CD4-positive, CD25-positive, alpha-beta regulatory T cell (primary cell): ENCODE measurements around the gene GJB5. TPM values are rescaled to one million over a fixed set of nuclear protein-coding genes. Genes with fewer than 3 reads are reported as not detected.

Experiments
- ATAC-seq, 2 donors: fragments of 150-1000 bp; cut with Tn5 transposase; one replicate each; pipeline ENCODE4 v1.10.0; 2021; ENCODE audit warnings: low read depth in 2 of 2, moderate number of reproducible peaks in 2 of 2, moderate library complexity in 1 of 2
- DNase-seq, 3 donors: peaks; one replicate each; pipeline versions ENCODE4 v3.0.0 to v3.0.0-alpha.2; 2012 to 2022; ENCODE audit warnings: mixed read lengths in 1 of 3
- H3K27ac ChIP-seq: one replicate; pipeline ENCODE4 v1.7.0; 2013; ENCODE audit warnings: mild to moderate bottlenecking, low read length; ENCODE audit not compliant: insufficient read depth, poor library complexity, severe bottlenecking
- H3K27me3 ChIP-seq: one replicate; pipeline ENCODE4 v1.7.0; 2013; ENCODE audit warnings: low read length; ENCODE audit not compliant: control insufficient read depth, insufficient read depth
- H3K36me3 ChIP-seq: one replicate; pipeline ENCODE4 v1.7.0; 2013; ENCODE audit warnings: mild to moderate bottlenecking, low read length, moderate library complexity; ENCODE audit not compliant: control insufficient read depth, insufficient read depth
- H3K4me1 ChIP-seq: 2 replicates; pipeline ENCODE4 v1.7.0; 2013; ENCODE audit warnings: mild to moderate bottlenecking, low read length; ENCODE audit not compliant: insufficient read depth, control insufficient read depth, poor library complexity, severe bottlenecking
- H3K4me3 ChIP-seq: one replicate; pipeline ENCODE4 v1.7.0; 2013; ENCODE audit warnings: low read depth, mild to moderate bottlenecking, low read length, moderate library complexity
- H3K9me3 ChIP-seq, 2 experiments: 1 replicate in 1 of 2; 2 replicates in 1 of 2; pipeline ENCODE4 v1.7.0; 2013; ENCODE audit warnings: low read length in 2 of 2, mild to moderate bottlenecking in 1 of 2, moderate library complexity in 1 of 2; ENCODE audit not compliant: control insufficient read depth in 2 of 2
- H3K27ac Mint-ChIP-seq, 3 donors: one replicate each; pipeline ENCODE4 v1.8.0; 2020 to 2022; ENCODE audit warnings: mild to moderate bottlenecking in 3 of 3, mixed read lengths in 3 of 3, moderate library complexity in 2 of 3
- H3K27me3 Mint-ChIP-seq: one replicate; pipeline ENCODE4 v1.8.0; 2022; ENCODE audit warnings: mild to moderate bottlenecking, mixed read lengths
- H3K36me3 Mint-ChIP-seq: one replicate; pipeline ENCODE4 v1.8.0; 2020; ENCODE audit warnings: mixed read lengths
- H3K4me1 Mint-ChIP-seq, 4 donors: one replicate each; pipeline ENCODE4 v1.8.0; 2020 to 2022; ENCODE audit warnings: mixed read lengths in 4 of 4, mild to moderate bottlenecking in 1 of 4
- H3K4me3 Mint-ChIP-seq, 4 donors: one replicate each; pipeline ENCODE4 v1.8.0; 2020 to 2022; ENCODE audit warnings: mild to moderate bottlenecking in 4 of 4, mixed read lengths in 4 of 4, moderate library complexity in 3 of 4
- H3K9me3 Mint-ChIP-seq, 7 donors: one replicate each; pipeline ENCODE4 v1.8.0; 2020 to 2022; ENCODE audit warnings: mixed read lengths in 7 of 7, mild to moderate bottlenecking in 3 of 7, moderate library complexity in 2 of 7
- polyA plus RNA-seq, 4 donors: library from polyadenylated mRNA; unstranded; fragments of 300-500 nt; fragmentation: Illumina TruSeq; gene quantifications; one replicate each; pipeline ENCODE4 v1.2.3, GENCODE V29; 2021
- total RNA-seq: library from RNA; stranded (reverse); gene quantifications from one replicate; pipeline ENCODE4 v1.2.3, GENCODE V29; 2022

Gene GJB5
- total RNA-seq (not detected), polyA plus RNA-seq (under 1 TPM in 1 of 4 donors, not detected in 3; 0.13 TPM)

GRCh38 chr1:34754964-34755637, at the start of gene GJB5:
Gene GJB5 (plus strand): TSS chr1:34755047. CDS start chr1:34757331, 2,284 bp downstream.
- Histone ChIP-seq H3K4me3 (no peak within 1 kb of the TSS), H3K27ac (no peak within 1 kb of the TSS), H3K4me1 (no peaks in the 10 kb centered on the region), H3K36me3 (no peaks in the 10 kb centered on the region), H3K27me3 (no peaks in the 10 kb centered on the region), H3K9me3 (no peaks in the 10 kb centered on the region)
- DNase-seq (no peak), ATAC-seq (no peak)
- Mint-ChIP-seq H3K27me3 (peaks cover 7% of the 10 kb centered on the region), H3K36me3 (no peaks in the 10 kb centered on the region), H3K27ac (no peak within 1 kb of the TSS), H3K4me1 (no peaks in the 10 kb centered on the region), H3K9me3 (peaks cover 0 to 2% (median 0%) of the 10 kb centered on the region in 7 donors), H3K4me3 (no peak within 1 kb of the TSS)

GRCh38 chr1:34705077-34705476, 49.8 kb upstream of the GJB5 start:
- Mint-ChIP-seq H3K36me3 (no peaks in the 10 kb centered on the region), H3K27me3 (peaks cover 6% of the 10 kb centered on the region), H3K4me1 (peaks cover 0 to 4% (median 0%) of the 10 kb centered on the region in 4 donors), H3K4me3 (no peak overlapping the region), H3K27ac (no peak overlapping the region), H3K9me3 (no peaks in the 10 kb centered on the region)
- Histone ChIP-seq H3K4me1 (no peaks in the 10 kb centered on the region), H3K27me3 (peaks cover 3% of the 10 kb centered on the region), H3K36me3 (no peaks in the 10 kb centered on the region), H3K27ac (no peak overlapping the region), H3K4me3 (no peak overlapping the region), H3K9me3 (no peaks in the 10 kb centered on the region)
- no peak for ATAC-seq
- DNase-seq, result no peak

- no peak overlapping the region for H3K27ac Mint-ChIP-seq
- H3K4me3 Mint-ChIP-seq, result no peak overlapping the region
- H3K36me3 ChIP-seq, result no peaks in the 10 kb centered on the region
- H3K9me3 ChIP-seq, result no peaks in the 10 kb centered on the region
- no peaks in the 10 kb centered on the region for H3K9me3 Mint-ChIP-seq
- H3K27me3 Mint-ChIP-seq, result peaks cover 6% of the 10 kb centered on the region
- H3K27ac ChIP-seq, result no peak overlapping the region
- ATAC-seq (no peak), DNase-seq (no peak)
- H3K4me3 ChIP-seq, result no peak overlapping the region
- H3K4me1 Mint-ChIP-seq, result peaks cover 0 to 4% (median 0%) of the 10 kb centered on the region in 4 donors
- peaks cover 3% of the 10 kb centered on the region for H3K27me3 ChIP-seq
- no peaks in the 10 kb centered on the region for H3K4me1 ChIP-seq
- H3K36me3 Mint-ChIP-seq, result no peaks in the 10 kb centered on the region
Measured at GRCh38 chr1:34708106-34708505, 46.7 kb upstream of the GJB5 start.

- Mint-ChIP-seq H3K27ac (no peak overlapping the region), H3K4me3 (no peak overlapping the region), H3K27me3 (peaks cover 6% of the 10 kb centered on the region), H3K4me1 (peaks cover 0 to 4% (median 0%) of the 10 kb centered on the region in 4 donors), H3K9me3 (no peaks in the 10 kb centered on the region), H3K36me3 (no peaks in the 10 kb centered on the region)
- no peaks in the 10 kb centered on the region for H3K36me3 ChIP-seq
- H3K9me3 ChIP-seq, result no peaks in the 10 kb centered on the region
- ATAC-seq (no peak), DNase-seq (no peak)
- H3K4me3 ChIP-seq, result no peak overlapping the region
- H3K27me3 ChIP-seq, result no peaks in the 10 kb centered on the region
- no peaks in the 10 kb centered on the region for H3K4me1 ChIP-seq
- H3K27ac ChIP-seq, result no peak overlapping the region
Measured at GRCh38 chr1:34709547-34709946, 45.3 kb upstream of the GJB5 start.

- no peak overlapping the region for H3K4me3 Mint-ChIP-seq
- H3K4me3 ChIP-seq, result no peak overlapping the region
- H3K27ac ChIP-seq, result no peak overlapping the region
- H3K9me3 Mint-ChIP-seq, result no peaks in the 10 kb centered on the region
- ATAC-seq (no peak), DNase-seq (no peak)
- no peaks in the 10 kb centered on the region for H3K36me3 Mint-ChIP-seq
- H3K27ac Mint-ChIP-seq, result peak overlapping the region in 1 of 3 donors; percentile 10
- H3K4me1 ChIP-seq, result no peaks in the 10 kb centered on the region
- H3K27me3 Mint-ChIP-seq, result peaks cover 6% of the 10 kb centered on the region
- H3K36me3 ChIP-seq, result no peaks in the 10 kb centered on the region
- no peaks in the 10 kb centered on the region for H3K9me3 ChIP-seq
- H3K27me3 ChIP-seq, result no peaks in the 10 kb centered on the region
- peaks cover 0 to 4% (median 0%) of the 10 kb centered on the region in 4 donors for H3K4me1 Mint-ChIP-seq
Measured at GRCh38 chr1:34710812-34711211, 44.0 kb upstream of the GJB5 start.

- no peaks in the 10 kb centered on the region for H3K9me3 ChIP-seq
- no peaks in the 10 kb centered on the region for H3K36me3 Mint-ChIP-seq
- H3K4me1 Mint-ChIP-seq, result peaks cover 0 to 4% (median 0%) of the 10 kb centered on the region in 4 donors
- H3K4me1 ChIP-seq, result no peaks in the 10 kb centered on the region
- no peak overlapping the region for H3K4me3 ChIP-seq
- no peak for ATAC-seq
- no peak overlapping the region for H3K27ac Mint-ChIP-seq
- no peak overlapping the region for H3K4me3 Mint-ChIP-seq
- no peak overlapping the region for H3K27ac ChIP-seq
- no peaks in the 10 kb centered on the region for H3K9me3 Mint-ChIP-seq
- DNase-seq, result no peak
- no peaks in the 10 kb centered on the region for H3K27me3 ChIP-seq
- no peaks in the 10 kb centered on the region for H3K36me3 ChIP-seq
- H3K27me3 Mint-ChIP-seq, result peaks cover 6% of the 10 kb centered on the region
Measured at GRCh38 chr1:34711485-34711884, 43.4 kb upstream of the GJB5 start.

GRCh38 chr1:34712007-34712688, 42.7 kb upstream of the GJB5 start:
- Mint-ChIP-seq H3K27me3 (peaks cover 6% of the 10 kb centered on the region), H3K36me3 (no peaks in the 10 kb centered on the region), H3K4me3 (no peak overlapping the region), H3K27ac (no peak overlapping the region), H3K4me1 (peaks cover 0 to 4% (median 0%) of the 10 kb centered on the region in 4 donors), H3K9me3 (no peaks in the 10 kb centered on the region)
- H3K36me3 ChIP-seq, result no peaks in the 10 kb centered on the region
- no peaks in the 10 kb centered on the region for H3K4me1 ChIP-seq
- H3K27ac ChIP-seq, result no peak overlapping the region
- ATAC-seq, result no peak
- DNase-seq, result no peak
- no peak overlapping the region for H3K4me3 ChIP-seq
- H3K9me3 ChIP-seq, result no peaks in the 10 kb centered on the region
- no peaks in the 10 kb centered on the region for H3K27me3 ChIP-seq

- Mint-ChIP-seq H3K4me1 (peaks cover 0 to 4% (median 0%) of the 10 kb centered on the region in 4 donors), H3K36me3 (no peaks in the 10 kb centered on the region)
- no peak for ATAC-seq
Measured at GRCh38 chr1:34713443-34713842, 41.4 kb upstream of the GJB5 start.

More at GRCh38 chr1:34713443-34713842, 41.4 kb upstream of the GJB5 start:
- Histone ChIP-seq H3K9me3 (no peaks in the 10 kb centered on the region), H3K4me1 (no peaks in the 10 kb centered on the region), H3K36me3 (no peaks in the 10 kb centered on the region), H3K27ac (no peak overlapping the region), H3K4me3 (no peak overlapping the region), H3K27me3 (no peaks in the 10 kb centered on the region)
- Mint-ChIP-seq H3K27me3 (peaks cover 6% of the 10 kb centered on the region), H3K27ac (no peak overlapping the region), H3K4me3 (no peak overlapping the region), H3K9me3 (peaks cover 0 to 4% (median 0%) of the 10 kb centered on the region in 7 donors)
- DNase-seq, result no peak
